Activated CD8-positive, alpha-beta T cell treated with anti-CD3 and anti-CD28 coated beads, Interleukin-2, amount 10 ng/mL, durations not matched to agents 7 days and 5 days (primary cell): ENCODE measurements around the gene HMGN5. TPM values are rescaled to one million over a fixed set of nuclear protein-coding genes. Genes with fewer than 3 reads are reported as not detected.

Experiments
- ATAC-seq: fragments of 150-1000 bp; cut with Tn5 transposase; one replicate; pipeline ENCODE4 v1.10.0; 2021; ENCODE audit warnings: moderate library complexity
- CTCF ChIA-PET: fragments of 350-600 bp; sonication (Branson Sonifier 250); formaldehyde crosslinking; loops from one replicate; lab custom pipeline; 2021; ENCODE audit warnings: antibody characterized with exemption; lab: Charles Lee
- POLR2A ChIA-PET: fragments of 350-600 bp; sonication (Branson Sonifier 250); formaldehyde crosslinking; loops from one replicate; lab custom pipeline; 2021; ENCODE audit warnings: antibody characterized with exemption; lab: Charles Lee
- DNase-seq: peaks from one replicate; pipeline ENCODE4 v3.0.0-alpha.2; 2020
- H3K27ac Mint-ChIP-seq: one replicate; pipeline ENCODE4 v1.8.0; 2021; ENCODE audit warnings: mild to moderate bottlenecking, mixed read lengths
- H3K27me3 Mint-ChIP-seq: one replicate; pipeline ENCODE4 v1.8.0; 2021; ENCODE audit warnings: low read depth, mixed read lengths
- H3K36me3 Mint-ChIP-seq: one replicate; pipeline ENCODE4 v1.8.0; 2021; ENCODE audit warnings: low read depth, mixed read lengths
- H3K4me1 Mint-ChIP-seq: one replicate; pipeline ENCODE4 v1.8.0; 2021; ENCODE audit warnings: low read depth, mixed read lengths
- H3K4me3 Mint-ChIP-seq: one replicate; pipeline ENCODE4 v1.8.0; 2021; ENCODE audit warnings: mild to moderate bottlenecking, mixed read lengths
- H3K9me3 Mint-ChIP-seq: one replicate; pipeline ENCODE4 v1.8.0; 2022; ENCODE audit warnings: mixed read lengths; ENCODE audit not compliant: insufficient read depth
- total RNA-seq, 2 experiments: library from RNA; stranded (reverse); gene quantifications; one replicate each; pipeline ENCODE4 v1.2.3, GENCODE V29; 2021

Gene HMGN5, protein sequence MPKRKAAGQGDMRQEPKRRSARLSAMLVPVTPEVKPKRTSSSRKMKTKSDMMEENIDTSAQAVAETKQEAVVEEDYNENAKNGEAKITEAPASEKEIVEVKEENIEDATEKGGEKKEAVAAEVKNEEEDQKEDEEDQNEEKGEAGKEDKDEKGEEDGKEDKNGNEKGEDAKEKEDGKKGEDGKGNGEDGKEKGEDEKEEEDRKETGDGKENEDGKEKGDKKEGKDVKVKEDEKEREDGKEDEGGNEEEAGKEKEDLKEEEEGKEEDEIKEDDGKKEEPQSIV
- 1 to 10 TPM; 1.5 to 1.9 TPM for total RNA-seq

DNA sequence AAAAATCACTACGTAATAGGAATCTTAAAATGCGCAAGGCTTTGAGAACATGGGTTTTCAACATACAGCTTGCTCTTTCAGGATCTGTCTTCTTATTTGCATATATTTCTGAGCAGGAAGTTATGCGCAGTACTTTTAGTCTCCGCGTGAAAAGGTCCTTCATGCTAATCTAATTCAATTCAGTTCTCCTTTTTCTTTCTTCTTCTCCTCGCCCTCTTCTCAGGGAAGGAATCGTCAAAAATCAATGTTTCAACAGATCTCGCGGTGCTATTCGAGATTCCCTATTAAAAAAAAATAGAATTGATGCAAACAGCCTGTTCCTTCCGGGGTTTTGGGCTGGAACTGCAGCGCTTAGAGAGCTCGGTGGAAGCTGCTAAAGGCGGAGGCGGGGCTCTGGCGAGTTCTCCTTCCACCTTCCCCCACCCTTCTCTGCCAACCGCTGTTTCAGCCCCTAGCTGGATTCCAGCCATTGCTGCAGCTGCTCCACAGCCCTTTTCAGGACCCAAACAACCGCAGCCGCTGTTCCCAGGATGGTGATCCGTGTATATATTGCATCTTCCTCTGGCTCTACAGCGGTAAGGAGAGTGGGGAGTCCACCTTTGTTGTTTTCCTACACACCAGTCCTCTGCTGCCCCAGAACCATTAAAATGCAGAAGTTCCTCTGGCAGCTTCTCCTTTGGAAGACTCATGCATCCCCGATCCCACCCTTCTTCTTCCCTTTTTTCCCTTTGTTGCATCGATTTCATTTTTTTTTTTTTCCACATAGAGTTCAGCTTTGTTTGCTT lies at the start of gene HMGN5, which contains the start of gene SH3BGRL:
HMGN5 (minus strand) TSS at position 243 of the 785 bp plus-strand sequence. CDS start 80,364 bp downstream, outside the sequence.
SH3BGRL (plus strand) TSS at position 432 of the 785 bp plus-strand sequence; CDS start at position 531, 99 bp downstream.
- ChIA-PET POLR2A (interaction anchor here (0.6 to 1.1 kb wide), 2 partner anchors 393 to 923 kb away, joined by 3 to 6 read pairs; partner anchors contain the start of gene BRWD3), CTCF (interaction anchor here (1.1 to 1.4 kb wide), 2 partner anchors 176 to 393 kb away, joined by 3 read pairs; no protein-coding TSS in a partner anchor)
- H3K4me1 Mint-ChIP-seq, result peaks cover 29% of the 10 kb centered on the region
- H3K27me3 Mint-ChIP-seq, result no peaks in the 10 kb centered on the region
- ATAC-seq (peak; percentile 100), DNase-seq (peak; percentile 78)
- peaks cover 25% of the 10 kb centered on the region for H3K36me3 Mint-ChIP-seq
- no peaks in the 10 kb centered on the region for H3K9me3 Mint-ChIP-seq
- peak within 1 kb of the TSS; percentile 93 for H3K27ac Mint-ChIP-seq
- peak within 1 kb of the TSS; percentile 88 for H3K4me3 Mint-ChIP-seq

DNA sequence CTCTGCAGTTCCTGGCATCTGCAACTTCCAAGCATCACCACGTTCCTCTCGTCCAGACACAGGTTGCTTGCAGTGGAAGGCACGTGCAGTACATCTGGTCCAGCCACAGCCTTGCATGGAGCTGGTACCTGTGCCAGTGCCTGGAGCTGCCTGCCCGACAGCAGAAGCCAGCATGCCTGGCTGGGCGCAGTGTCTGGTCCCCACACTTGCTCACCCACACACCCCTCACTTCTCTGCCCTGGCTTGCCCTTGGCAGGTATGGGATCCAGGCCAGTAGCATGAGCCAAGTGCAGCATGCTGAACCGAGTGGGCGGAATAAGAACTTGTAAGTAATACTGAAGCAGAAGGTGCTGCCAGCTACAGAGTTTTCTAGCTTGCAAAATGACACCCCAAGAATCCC lies 40.0 kb upstream of the HMGN5 start:
- ATAC-seq (no peak), DNase-seq (no peak)
- Mint-ChIP-seq H3K4me1 (no peaks in the 10 kb centered on the region), H3K27ac (no peak overlapping the region), H3K9me3 (peaks cover 17% of the 10 kb centered on the region), H3K36me3 (peaks cover 32% of the 10 kb centered on the region), H3K4me3 (no peak overlapping the region), H3K27me3 (no peaks in the 10 kb centered on the region)
- ChIA-PET CTCF (no interaction called here), POLR2A (no interaction called here)

DNA sequence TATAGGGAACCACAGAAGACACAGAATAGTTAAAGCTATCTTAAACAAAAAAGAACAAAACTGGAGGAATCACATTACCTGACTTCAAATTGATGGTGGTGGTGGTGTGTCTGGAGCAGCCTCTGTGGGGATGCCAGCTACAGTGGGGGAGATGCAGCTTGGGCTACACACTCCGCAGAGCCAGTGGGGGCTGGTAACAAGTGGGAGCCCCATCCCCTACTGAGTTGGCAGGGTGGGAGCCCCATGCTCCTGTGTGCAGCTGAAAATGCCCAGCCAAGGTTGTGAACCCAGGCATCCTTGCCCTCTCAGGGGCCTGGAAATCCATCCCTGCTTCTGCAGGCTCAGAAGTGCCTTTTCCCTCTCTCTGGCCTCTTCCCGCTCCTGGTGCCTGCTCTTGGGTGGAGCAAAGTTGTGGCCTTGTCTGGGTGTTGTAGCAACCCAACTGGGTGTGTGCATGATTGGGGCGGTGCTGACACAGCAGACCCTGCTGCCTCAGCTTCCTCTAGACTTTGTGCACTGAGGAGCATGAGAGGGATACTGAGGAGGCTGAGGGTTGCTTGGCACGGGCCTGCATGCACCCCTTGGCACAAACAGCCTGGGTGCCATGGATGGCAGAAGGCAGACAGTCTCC lies 39.1 kb upstream of the HMGN5 start:
- H3K4me3 Mint-ChIP-seq, result no peak overlapping the region
- ATAC-seq, result no peak
- no peaks in the 10 kb centered on the region for H3K4me1 Mint-ChIP-seq
- H3K9me3 Mint-ChIP-seq, result peaks cover 17% of the 10 kb centered on the region
- CTCF ChIA-PET, result no interaction called here
- DNase-seq, result no peak
- no peak overlapping the region for H3K27ac Mint-ChIP-seq
- H3K36me3 Mint-ChIP-seq, result peaks cover 31% of the 10 kb centered on the region
- POLR2A ChIA-PET, result no interaction called here
- no peaks in the 10 kb centered on the region for H3K27me3 Mint-ChIP-seq

DNA sequence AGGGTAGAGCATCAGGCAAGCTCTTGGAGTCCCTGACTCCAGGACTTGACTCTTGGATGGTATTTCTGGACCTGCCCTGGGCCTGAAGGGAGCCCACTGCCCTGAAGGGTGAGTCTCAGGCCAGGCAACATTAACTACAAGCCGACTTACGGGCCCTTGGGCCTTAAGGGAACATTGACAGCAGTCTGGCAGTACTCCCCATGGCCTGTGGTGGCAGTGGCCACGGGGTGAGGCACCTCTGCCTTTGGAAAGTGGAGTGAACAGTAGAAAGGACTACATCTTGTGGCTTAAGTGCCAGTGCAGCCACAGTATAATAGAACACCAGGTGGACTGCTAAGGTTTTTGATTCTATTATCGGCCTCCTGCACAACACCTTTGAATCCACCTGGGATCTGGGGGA lies 36.5 kb upstream of the HMGN5 start:
- ChIA-PET CTCF (no interaction called here), POLR2A (no interaction called here)
- ATAC-seq (no peak), DNase-seq (no peak)
- H3K27ac Mint-ChIP-seq, result no peak overlapping the region
- no peaks in the 10 kb centered on the region for H3K4me1 Mint-ChIP-seq
- no peaks in the 10 kb centered on the region for H3K27me3 Mint-ChIP-seq
- H3K36me3 Mint-ChIP-seq, result peaks cover 34% of the 10 kb centered on the region
- H3K4me3 Mint-ChIP-seq, result no peak overlapping the region
- H3K9me3 Mint-ChIP-seq, result peaks cover 17% of the 10 kb centered on the region

DNA sequence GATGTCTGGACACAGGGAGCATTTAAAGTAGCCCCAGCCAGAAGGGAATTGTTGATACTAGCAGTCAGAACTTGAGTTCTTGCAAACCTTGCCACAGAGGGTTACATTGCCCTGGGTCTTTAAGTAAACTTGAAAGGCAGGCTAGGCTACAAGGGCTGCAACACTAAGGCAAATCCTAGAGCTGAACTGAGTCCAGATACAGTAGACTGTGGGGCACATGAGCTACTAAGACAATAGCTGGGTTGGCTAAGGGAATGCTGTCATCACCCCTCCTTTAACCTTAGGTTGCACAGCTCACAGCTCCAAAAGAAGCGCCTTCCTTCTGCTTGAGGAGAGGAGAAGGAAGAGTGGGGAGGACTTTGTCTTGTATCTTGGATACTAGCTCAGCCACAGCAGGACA lies 35.8 kb upstream of the HMGN5 start:
- ATAC-seq (no peak), DNase-seq (no peak)
- peaks cover 17% of the 10 kb centered on the region for H3K9me3 Mint-ChIP-seq
- no peak overlapping the region for H3K4me3 Mint-ChIP-seq
- no peaks in the 10 kb centered on the region for H3K4me1 Mint-ChIP-seq
- H3K36me3 Mint-ChIP-seq, result peaks cover 34% of the 10 kb centered on the region
- H3K27me3 Mint-ChIP-seq, result no peaks in the 10 kb centered on the region
- ChIA-PET POLR2A (no interaction called here), CTCF (no interaction called here)
- H3K27ac Mint-ChIP-seq, result no peak overlapping the region

DNA sequence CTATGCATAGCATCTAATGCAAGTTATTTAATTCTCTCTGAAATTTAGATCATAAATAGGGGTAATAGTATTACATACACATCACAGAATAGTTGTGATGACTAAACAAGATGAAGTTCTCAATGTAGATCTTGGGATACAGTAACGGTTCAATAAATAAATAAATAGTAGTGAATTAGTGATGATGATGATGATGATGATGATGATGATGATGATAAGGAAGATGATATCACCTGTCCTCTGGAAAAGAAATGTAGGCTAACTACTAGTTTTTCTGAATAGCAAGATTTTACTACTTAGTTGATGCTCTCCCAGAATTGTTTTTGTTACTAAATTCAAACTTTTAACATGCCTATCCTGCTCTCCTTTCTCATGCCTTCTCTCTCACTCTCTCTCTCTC lies 30.5 kb upstream of the HMGN5 start:
- DNase-seq, result no peak
- no peak for ATAC-seq
- Mint-ChIP-seq H3K36me3 (peaks cover 12% of the 10 kb centered on the region), H3K27me3 (no peaks in the 10 kb centered on the region), H3K4me3 (no peak overlapping the region), H3K9me3 (no peaks in the 10 kb centered on the region), H3K4me1 (no peaks in the 10 kb centered on the region), H3K27ac (no peak overlapping the region)
- POLR2A ChIA-PET, result no interaction called here
- CTCF ChIA-PET, result no interaction called here

DNA sequence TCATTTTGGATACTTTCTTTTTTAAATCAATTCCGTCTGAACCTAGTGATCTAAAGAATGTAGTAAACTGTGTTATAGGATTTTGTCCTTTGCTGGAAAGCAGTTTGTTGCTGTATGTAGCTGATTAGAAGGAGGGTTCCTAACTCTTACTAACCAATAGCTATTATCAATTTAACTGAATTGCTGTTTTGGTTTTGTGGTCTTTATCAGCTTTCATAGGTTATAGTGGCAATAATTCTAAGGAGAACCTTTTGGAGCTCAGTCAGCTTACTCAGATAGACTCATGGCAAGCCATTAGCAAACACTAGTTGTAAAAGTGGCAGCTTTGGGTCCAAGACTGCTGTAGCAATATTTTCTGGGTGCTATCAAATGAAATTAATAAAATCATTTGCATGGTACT lies 29.8 kb upstream of the HMGN5 start:
- Mint-ChIP-seq H3K4me1 (no peaks in the 10 kb centered on the region), H3K4me3 (no peak overlapping the region)

DNA sequence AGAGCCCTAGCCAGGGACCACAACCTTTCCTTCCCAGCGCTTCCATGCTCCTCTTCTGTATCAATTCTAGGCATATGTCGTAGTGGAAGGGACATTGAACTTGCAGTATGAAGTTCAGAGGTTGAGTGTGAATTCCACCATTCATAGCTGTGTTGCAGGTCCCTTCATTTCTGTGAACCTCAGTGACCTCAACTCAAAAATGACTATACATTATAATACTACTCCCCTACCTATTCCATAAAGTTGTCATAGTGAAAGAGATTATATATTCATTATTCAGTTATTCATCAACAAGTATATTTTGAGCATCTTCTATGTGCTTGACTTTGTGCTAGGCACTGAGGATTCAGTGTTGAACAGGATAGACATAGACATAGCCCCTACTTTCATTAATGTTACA lies 28.2 kb upstream of the HMGN5 start:
- no peaks in the 10 kb centered on the region for H3K4me1 Mint-ChIP-seq
- no peaks in the 10 kb centered on the region for H3K9me3 Mint-ChIP-seq
- no peak overlapping the region for H3K4me3 Mint-ChIP-seq
- H3K36me3 Mint-ChIP-seq, result peaks cover 7% of the 10 kb centered on the region
- ChIA-PET POLR2A (no interaction called here), CTCF (no interaction called here)
- DNase-seq (no peak), ATAC-seq (no peak)
- H3K27me3 Mint-ChIP-seq, result no peaks in the 10 kb centered on the region
- H3K27ac Mint-ChIP-seq, result no peak overlapping the region

More for the DNA sequence above, 29.8 kb upstream of the HMGN5 start:
- H3K27ac Mint-ChIP-seq, result no peak overlapping the region
- DNase-seq (no peak), ATAC-seq (no peak)
- H3K36me3 Mint-ChIP-seq, result peaks cover 5% of the 10 kb centered on the region
- POLR2A ChIA-PET, result no interaction called here
- H3K9me3 Mint-ChIP-seq, result no peaks in the 10 kb centered on the region
- CTCF ChIA-PET, result no interaction called here
- H3K27me3 Mint-ChIP-seq, result no peaks in the 10 kb centered on the region

DNA sequence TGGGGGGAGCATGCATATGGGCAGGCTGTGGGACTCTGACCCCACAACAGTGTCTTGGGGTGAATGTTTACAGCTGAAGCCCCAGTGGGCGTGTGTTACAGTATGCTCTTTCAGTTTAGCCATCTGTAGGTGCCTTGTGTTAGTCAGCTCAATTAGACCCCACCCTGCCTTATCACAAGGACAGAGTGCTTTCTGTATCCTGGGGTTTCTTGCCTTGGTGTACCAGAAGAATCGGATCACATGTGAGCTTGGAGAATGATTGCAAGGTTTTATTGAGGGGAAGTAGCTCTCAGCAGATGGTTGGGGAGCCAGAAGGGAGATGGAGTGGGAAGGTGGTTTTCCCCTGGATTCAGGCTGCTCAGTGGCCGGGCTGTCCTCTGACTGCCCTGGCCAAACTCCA lies 27.5 kb upstream of the HMGN5 start:
- Mint-ChIP-seq H3K36me3 (peaks cover 5% of the 10 kb centered on the region), H3K4me1 (no peaks in the 10 kb centered on the region), H3K4me3 (no peak overlapping the region), H3K27ac (no peak overlapping the region), H3K27me3 (no peaks in the 10 kb centered on the region), H3K9me3 (no peaks in the 10 kb centered on the region)
- ATAC-seq (no peak), DNase-seq (no peak)
- ChIA-PET CTCF (no interaction called here), POLR2A (no interaction called here)

DNA sequence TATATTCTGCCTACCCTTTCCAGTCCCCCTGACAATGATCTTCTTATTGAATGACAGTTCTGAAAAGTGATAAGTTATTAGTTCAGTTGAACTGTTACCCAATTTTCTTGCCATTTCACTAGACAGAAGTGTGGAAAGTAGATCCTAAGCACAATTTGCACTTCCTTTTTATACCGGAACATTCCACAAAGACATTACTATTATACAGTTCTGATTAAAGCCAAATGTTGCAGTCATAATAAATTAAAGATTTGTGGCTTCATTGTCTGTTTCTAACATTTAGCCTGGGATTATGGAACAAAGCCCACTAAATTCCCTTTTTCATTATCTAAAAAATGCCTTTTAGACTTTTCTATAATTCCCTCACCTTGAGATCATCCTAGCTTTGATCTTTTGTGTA lies 14.0 kb upstream of the HMGN5 start:
- Mint-ChIP-seq H3K27ac (no peak overlapping the region), H3K9me3 (no peaks in the 10 kb centered on the region), H3K27me3 (no peaks in the 10 kb centered on the region), H3K4me3 (no peak overlapping the region), H3K4me1 (peaks cover 5% of the 10 kb centered on the region), H3K36me3 (peaks cover 27% of the 10 kb centered on the region)
- CTCF ChIA-PET, result no interaction called here
- ATAC-seq (no peak), DNase-seq (no peak)
- POLR2A ChIA-PET, result no interaction called here

DNA sequence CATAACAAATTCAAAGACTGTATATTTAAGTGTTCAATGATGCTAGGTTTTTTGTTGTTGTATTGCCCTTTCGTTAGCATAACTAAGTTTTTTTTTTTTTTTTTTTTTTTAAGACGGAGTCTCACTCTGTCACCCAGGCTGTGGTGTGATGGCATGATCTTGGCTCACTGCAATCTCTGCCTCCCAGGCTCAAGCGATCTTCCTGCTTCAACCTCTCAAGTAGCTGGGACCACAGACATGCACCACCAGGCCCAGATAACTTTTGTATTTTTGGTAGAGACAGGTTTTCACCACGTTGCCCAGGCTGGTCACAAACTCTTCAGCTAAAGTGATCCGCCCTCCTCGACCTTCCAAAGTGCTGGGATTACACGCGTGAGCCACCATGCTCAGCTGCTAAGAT lies 7.2 kb upstream of the HMGN5 start:
- H3K9me3 Mint-ChIP-seq, result no peaks in the 10 kb centered on the region
- ATAC-seq (no peak), DNase-seq (no peak)
- CTCF ChIA-PET, result no interaction called here
- H3K4me3 Mint-ChIP-seq, result no peak overlapping the region
- peaks cover 44% of the 10 kb centered on the region for H3K36me3 Mint-ChIP-seq
- H3K27ac Mint-ChIP-seq, result no peak overlapping the region
- POLR2A ChIA-PET, result no interaction called here
- no peaks in the 10 kb centered on the region for H3K27me3 Mint-ChIP-seq
- peaks cover 17% of the 10 kb centered on the region for H3K4me1 Mint-ChIP-seq

DNA sequence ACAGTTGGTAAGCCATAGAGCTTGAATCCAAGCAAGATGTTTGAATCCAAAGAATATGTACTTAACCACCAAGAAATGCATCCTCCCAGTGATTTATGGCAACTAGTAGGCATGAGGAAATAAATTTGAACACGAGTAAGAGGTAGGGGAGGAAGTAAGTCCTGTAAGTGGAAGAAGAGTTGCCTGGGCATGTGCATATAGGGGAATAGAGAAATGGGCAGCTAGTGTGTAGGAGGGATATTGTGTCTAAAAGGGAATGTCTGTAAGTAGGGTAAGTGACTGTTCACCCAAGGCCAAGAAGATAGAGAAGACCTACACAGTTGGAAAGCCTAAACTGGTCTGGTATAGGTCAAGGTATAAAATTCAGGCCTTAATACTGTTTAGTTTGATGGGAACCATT lies 4.8 kb upstream of the HMGN5 start:
- DNase-seq (no peak), ATAC-seq (no peak)
- peaks cover 40% of the 10 kb centered on the region for H3K36me3 Mint-ChIP-seq
- H3K27me3 Mint-ChIP-seq, result no peaks in the 10 kb centered on the region
- H3K9me3 Mint-ChIP-seq, result no peaks in the 10 kb centered on the region
- ChIA-PET CTCF (no interaction called here), POLR2A (no interaction called here)
- peaks cover 22% of the 10 kb centered on the region for H3K4me1 Mint-ChIP-seq
- peak overlapping the region; percentile 1 for H3K27ac Mint-ChIP-seq
- H3K4me3 Mint-ChIP-seq, result no peak overlapping the region
